NCI-H1436 (cell line): Measurements from ENCODE around the gene COL19A1.
A peak's percentile ranks its signal among the peaks of the same experiment; 100 is the strongest.
"Not testable (repeated sequence)": the region's sequence is repeated elsewhere in the genome, so short reads cannot be mapped to it uniquely, and the experiment has no call there.

Experiments
- DNase-seq: peaks from one replicate; lab custom pipeline; 2025; lab: John Stamatoyannopoulos, UW

The COL19A1 gene

DNA sequence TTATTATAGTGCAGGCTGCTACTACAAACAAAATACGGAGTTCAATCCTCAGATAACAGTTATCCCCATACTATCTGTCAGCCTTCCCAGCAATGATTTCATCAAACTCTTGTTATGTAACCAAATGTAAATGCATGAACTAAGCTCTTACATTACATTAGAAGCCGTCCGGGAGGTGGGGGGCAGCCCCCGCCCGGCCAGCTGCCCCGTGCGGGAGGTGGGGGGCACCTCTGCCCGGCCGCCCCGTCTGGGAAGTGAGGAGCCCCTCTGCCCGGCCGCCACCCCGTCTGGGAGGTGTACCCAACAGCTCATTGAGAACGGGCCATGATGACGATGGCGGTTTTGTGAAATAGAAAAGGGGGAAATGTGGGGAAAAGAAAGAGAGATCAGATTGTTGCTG, 99.6 kb downstream of the COL19A1 start:
- not testable (repeated sequence) for DNase-seq

DNA sequence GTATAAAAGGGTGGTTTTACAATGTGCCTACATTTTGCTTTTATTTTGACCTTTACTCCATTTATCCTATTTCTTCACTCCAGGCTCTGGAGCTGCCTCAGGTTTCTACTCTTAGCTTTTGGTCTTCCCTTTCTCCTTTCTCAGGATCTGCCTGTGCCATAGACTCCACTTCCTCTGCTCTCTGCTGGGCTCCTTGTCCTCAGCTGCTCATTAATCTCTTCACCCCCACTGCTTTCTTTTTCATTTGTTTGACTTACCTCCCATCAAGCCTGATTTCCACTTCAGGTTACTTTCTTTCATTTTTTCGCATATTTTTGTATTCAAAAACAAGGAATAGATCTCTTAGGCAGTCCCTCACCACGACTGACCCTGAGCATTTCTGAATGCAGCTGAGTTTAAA, 106.8 kb downstream of the COL19A1 start:
- no peak for DNase-seq

DNA sequence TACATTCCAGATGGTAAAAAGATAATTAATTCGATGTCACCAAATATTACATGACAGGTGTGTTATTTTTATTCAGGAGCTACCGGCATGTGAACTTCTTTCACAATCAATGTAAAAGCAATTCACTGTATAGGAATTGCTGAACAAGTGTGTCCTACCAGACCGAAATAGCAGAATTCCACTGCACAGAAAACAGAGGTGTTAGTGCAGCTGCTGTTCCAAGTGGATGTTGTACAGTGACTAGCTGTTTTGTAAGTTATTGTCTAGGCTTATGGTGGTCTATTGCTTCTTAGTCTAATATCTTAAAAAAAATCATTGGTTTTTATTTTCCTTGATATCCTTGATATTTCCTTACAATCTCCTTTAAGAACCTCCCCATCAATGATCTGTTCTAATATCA, 107.4 kb downstream of the COL19A1 start:
- no peak for DNase-seq

DNA sequence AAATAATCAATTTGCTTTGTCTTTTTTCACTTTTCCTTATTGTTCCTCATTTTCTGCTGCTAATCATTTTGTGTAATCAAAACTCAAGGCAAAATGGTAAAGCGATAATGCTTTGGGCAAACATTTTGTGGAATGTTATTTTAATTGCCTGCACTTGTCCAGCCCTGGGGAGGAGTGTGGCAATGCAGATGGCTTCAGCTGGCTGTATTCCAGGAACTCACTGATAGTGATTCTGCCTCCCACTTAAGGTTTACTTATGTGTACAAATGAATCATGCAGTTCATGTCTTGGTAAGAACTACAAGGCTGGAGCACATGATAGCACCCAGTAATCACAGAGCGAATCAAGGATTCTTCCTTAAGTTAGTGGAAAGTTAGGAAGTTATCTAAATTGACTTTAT, 107.8 kb downstream of the COL19A1 start:
- no peak for DNase-seq

DNA sequence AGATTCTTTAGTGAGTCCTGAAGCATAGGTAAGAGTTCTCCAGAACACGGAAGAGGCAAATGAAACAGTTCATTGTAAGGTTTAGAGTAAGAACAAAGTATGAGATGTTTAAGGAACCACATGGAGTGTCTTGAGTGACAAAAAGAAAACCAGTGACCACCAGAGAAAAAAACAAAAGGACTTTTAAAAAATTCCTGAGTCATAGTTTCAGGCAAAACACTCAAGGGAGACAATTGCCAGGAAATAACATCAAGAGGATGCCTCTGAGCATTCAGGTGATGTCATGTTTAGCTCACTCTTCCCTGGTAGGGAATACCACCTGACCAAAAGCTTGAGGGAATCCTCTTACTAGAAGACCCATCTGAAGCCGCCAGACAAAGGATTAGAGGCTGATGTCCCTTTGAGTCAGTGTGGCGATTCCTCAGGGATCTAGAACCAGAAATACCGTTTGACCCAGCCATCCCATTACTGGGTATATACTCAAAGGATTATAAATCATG, 110.3 kb downstream of the COL19A1 start:
- DNase-seq: no peak

DNA sequence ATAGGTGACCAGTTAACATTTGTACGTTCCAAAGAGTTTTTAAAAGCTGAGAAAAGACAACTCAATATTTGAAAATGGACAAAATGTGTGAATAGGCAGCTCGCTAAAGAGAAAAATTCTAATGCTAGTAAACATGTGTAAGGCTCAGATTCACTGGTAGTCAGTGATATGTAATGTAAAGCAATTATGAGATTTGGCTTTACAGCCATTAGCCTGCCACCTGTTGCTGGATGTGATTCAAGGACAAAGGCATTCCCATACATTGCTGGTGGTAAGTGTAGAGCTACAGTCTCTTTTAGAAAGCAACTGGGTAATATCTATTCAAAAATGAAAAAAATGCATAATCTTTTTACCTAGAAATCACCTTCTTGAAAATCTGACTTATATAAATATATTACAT, 114.3 kb downstream of the COL19A1 start:
- DNase-seq: no peak

DNA sequence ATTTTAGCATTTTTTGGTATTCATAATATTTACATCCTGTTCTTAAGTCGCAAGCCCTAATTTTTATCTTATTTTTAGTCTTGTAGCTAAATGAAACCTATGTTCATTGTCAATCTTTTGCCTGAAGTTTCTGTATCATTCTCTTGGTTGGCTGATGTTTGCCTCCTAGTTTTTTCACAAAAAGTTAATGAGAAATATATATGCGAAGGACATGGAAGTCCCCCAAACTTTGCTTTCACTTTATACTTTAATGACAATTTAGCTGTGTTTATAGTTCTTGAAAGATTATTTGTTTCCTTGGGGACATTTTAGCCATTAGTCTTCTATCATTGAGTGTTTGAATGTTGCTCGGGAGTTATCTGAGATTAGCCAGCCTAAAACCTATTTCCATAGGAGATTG, 118.2 kb downstream of the COL19A1 start:
- DNase-seq: no peak

DNA sequence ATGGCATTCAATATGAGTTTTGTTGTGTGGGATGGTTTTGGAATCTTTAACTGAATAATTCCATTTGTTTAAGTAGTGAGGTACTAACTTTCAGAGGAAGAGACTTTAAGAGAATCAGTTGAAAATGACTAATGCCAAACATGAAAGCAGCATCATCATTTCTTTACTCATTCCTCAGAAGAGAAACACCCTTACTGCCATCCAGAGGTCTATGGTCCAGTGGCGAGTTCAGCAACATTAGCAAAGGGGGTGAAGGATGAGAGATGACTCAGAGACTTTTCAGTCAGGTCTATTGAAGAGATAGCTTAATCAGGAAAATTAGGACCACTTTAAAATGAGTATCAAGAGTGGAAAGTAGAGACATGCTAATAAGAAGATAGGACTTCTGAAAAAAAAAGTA, 118.8 kb downstream of the COL19A1 start:
- no peak for DNase-seq

DNA sequence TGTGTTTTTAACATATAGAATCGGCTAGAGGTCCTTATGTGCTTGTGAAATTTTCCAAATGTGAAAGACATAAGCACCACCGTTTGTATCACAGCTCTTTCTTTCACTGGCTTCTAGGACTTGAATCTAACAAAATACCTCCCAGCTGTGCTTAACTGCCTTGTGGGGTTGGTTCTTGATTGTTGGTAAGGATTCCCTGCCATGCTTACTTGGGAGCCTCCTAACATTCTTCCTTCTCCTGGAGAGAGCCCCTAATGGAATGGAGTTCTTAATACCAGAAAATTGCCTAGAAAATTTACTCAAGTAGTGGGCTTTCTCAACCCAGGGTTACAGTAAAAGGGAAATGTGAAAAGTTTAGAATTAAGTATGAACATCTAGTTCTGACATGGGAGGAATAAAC, 121.2 kb downstream of the COL19A1 start:
- DNase-seq: no peak

DNA sequence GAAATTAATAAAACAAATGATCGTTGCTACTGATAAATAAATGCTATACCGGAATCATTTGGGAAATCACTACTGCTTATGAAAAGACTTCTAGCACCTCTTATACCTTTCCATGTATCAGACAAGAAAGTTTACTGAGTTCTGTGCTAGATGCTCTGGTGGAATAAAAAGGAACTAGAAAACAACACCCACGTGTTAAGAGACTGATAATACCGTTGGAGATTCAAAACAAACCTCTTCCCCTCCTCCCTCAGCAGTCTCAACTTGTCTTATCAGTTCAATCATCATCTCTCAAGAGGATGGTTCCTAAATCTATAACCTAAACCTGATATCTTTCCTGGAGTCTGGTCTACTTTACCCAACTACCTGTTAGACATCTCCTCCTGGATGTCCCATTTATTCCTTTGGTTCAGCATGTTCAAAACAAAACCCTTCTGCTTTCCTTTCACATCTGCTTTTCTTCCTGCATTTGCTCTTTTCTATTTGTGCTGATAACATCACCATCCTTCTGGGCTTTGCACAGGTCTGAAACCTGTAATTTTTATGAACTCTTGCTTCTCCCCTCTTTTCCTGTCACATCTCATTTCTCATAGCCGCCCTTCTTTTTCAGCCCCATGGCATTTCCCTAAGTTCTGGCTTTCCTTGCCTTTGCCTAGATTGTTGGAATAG, 122.2 kb downstream of the COL19A1 start:
- no peak for DNase-seq

DNA sequence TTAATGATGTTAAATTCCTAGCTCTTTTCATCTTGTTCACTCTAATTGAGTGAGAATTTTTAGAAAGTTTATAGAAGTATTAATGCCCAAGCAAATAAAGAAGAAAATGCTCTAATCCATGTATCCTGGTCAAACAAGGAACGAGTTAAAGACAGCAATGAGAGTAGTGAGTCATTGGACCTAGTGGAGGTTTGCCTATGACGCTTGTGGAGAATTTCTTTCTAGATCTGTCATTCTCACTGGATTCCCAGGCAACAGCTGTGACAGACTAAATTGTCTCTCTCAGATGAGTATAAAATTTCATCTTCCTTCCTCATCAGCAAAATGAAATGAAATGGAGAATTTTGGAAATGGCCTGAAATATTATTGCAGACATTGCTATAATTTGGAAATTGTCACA, 127.9 kb downstream of the COL19A1 start:
- DNase-seq: no peak

DNA sequence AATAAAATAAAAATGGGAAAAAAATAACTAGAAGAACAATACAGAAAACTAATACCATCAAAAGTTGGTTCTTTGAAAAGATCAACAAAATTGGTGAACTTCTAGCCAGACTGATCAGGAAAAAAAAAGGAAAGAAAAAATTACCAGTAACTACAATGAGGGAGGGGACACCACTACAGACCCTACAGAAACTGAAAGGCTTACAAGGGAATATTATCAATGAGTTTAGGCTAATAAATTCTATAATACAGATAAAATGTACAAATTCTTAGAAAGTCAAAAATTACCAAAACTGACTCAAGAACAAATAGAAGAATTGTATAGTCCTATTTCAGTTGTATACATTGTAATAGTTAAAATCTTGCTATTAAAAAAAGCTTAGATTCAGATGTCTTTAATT, 141.8 kb downstream of the COL19A1 start:
- no peak for DNase-seq

DNA sequence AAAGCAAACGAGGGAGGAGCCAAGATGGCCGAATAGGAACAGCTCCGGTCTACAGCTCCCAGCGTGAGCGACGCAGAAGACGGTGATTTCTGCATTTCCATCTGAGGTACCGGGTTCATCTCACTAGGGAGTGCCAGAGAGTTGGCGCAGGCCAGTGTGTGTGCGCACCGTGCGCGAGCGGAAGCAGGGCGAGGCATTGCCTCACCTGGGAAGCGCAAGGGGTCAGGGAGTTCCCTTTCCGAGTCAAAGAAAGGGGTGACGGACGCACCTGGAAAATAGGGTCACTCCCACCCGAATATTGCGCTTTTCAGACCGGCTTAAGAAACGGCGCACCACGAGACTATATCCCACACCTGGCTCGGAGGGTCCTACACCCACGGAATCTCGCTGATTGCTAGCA, 144.0 kb downstream of the COL19A1 start:
- DNase-seq: peak; percentile 2

DNA sequence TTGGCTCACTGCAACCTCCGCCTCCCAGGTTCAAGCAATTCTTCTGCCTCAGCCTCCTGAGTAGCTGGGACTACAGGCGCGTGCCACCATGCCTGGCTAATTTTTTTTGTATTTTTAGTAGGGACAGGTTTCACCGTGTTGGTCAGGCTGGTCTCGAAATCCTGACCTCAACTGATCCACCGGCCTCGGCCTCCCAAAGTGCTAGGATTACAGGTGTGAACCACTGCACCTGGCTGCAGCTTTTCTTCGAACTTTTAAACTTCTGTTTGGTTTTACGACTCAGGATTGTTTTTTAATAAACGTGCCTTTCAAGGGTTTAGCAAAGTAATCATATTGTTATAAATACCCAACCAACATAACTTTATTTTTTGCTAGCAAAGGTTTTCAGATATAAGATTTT, 156.8 kb downstream of the COL19A1 start:
- not testable (repeated sequence) for DNase-seq

DNA sequence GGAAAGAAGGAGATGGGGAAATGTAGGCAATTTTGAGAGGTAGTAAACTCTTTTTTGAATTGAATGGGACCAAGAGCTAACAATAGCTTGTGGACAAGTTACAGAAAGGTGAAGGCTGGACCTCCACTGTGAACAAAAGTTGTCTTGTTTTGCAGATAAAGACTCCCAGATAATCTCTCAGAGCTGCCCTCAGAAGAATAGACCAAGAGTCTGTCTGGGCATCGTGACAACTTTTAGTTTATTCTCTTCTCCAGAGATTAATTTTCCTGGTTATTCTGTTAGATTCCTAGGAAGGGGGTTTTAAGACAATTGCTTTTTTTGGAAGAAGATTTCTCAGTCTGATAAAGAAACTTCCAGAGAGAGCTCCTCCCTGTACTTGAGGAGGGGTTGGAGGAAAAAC, 161.9 kb downstream of the COL19A1 start:
- no peak for DNase-seq

DNA sequence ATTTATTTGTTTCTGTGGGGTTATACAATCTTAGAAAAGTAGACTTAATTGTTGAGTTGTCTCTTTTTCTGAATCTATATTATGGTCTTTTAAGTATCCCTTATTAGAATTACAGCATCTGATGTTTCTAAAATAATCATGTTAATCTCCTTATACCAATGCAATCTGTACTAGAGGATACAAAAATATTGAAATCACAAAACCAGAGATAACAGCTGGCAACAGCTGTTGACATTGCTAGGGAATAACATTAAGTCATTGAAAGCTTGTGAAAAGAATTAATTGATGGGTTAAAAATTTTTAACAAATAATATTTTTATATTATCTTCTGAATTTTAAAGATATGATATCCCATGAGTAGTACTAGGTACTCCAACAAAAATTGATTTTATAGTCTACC, 162.6 kb downstream of the COL19A1 start:
- no peak for DNase-seq

DNA sequence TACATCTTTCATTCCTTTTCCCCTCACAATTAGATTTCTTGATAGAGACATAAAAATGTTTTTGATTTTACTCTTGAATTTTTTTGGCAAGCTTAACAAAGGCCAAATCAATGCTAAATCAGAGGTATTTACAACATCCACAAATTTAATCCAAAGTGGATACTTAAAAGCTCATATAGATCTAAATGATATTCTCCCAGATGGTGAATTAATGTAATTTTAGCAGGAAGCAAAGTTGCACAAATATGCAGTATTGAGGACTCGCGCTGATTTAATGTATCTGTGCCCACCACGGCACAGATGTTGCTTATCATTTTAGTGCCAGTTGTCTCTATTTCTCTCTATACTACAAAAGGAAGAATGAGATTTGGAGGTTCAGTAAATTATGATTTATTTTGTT, 167.4 kb downstream of the COL19A1 start:
- no peak for DNase-seq

DNA sequence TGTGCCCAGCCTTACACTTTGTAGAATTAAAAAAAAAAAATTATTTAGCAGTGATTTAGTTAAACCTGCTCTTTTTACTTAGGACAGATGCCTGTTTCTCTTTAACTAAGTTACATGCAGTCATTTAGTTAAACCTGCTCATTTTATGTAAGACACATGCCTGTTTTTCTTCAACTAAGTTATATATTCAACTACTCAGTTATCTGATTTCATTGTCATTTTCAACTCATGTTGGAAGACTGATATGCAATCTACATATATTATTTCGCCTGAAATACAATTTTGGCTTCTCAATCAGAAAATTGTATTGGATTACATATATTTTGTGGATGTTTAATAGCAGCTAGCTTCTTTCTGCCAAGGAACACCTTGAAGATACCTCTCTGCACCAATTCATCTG, 171.1 kb downstream of the COL19A1 start:
- no peak for DNase-seq

DNA sequence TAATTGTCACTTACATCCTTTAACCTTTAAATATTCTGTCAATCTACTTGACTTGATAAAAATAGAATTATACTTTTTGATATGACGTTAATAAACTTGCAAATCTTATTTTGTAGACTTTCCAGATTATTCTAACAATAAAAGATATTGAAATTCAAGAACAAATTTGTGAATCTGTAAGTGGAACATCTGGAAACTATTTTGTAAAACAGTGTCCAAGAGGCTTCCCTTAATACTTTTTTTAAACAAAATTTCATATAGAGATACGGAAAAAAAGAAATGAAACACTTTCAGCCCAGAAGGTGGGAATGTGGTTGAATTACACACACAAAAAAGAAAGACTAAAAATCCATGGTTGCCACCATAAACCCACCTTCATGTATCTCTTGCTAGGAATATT, 174.4 kb downstream of the COL19A1 start:
- DNase-seq: no peak

DNA sequence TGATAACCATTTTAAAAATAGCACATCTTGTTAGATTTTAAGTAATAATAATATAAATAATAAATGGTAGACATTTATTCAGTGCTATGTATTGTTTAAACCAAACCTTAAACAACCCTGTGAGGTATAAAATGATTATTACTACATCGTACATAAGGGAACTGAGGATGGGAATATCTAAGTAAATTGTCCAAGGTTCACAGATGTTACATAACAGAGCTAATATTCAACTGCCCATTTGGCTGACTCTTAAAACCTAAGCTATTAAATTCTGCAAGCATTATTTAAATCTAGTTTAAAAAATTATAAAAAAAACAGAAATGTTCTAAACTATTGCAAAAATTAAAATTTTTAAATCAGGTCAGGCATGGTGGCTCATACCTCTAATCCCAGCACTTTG, 175.1 kb downstream of the COL19A1 start:
- DNase-seq: no peak

DNA sequence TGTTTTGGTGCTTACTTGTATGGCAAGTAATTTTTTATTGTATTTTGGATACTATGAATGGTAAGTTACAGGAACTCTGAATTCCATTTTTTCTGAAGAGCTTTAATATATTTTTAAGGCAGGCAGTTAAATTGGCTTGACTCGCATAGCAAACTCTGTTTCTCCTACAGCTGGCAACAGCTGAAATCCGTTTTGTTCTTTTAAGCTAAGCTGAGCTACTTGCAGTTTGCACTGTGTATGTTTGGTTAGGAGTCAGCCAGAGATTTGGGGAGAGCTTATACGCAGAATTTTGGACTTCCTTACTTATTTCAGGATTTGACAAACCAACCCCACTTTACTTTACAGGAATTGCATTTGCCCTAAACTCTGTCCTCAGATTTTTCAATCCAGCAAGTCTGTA, 179.1 kb downstream of the COL19A1 start:
- DNase-seq: no peak

DNA sequence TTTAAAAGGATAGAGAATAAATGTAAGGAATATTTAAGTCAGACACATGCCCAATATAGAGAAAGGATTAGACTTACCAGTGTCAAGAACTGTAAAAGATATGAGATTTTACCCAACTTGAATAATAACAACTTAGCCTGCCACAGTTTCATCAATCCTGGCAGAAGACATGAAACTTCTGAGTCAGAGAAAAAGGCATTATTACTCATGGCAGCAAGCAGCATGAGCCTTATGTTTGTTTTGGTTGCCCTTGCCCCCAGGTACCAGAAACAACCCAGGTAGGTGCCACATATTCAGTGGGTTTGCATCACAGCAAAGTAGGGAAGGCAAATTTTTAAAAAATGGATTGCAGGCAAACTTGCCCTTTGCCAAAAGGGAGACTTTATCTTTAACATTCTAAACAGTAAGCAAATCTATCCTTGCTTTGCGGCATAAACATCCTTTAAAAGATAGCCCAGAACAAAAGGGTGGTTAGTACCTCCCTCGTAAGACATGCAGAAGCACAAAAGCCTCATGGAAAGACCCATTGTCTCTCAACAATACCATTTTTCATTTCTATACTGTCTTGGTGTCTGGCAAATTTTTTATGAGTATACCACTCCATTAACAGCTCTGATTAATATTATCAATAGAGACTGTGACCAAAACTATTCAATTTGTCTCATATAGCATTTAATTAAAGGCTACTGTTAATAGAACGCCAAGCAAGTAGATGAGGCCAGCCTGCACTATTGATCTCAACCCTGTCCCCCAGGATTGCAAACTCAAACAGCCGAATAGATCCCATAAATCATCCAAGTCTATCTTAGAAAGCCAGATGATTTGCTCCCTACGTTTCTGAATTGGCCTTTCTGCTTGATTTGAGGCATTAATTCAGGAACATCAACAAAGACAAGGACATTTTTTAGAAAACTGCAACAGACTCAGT, 185.1 kb downstream of the COL19A1 start:
- DNase-seq: no peak

DNA sequence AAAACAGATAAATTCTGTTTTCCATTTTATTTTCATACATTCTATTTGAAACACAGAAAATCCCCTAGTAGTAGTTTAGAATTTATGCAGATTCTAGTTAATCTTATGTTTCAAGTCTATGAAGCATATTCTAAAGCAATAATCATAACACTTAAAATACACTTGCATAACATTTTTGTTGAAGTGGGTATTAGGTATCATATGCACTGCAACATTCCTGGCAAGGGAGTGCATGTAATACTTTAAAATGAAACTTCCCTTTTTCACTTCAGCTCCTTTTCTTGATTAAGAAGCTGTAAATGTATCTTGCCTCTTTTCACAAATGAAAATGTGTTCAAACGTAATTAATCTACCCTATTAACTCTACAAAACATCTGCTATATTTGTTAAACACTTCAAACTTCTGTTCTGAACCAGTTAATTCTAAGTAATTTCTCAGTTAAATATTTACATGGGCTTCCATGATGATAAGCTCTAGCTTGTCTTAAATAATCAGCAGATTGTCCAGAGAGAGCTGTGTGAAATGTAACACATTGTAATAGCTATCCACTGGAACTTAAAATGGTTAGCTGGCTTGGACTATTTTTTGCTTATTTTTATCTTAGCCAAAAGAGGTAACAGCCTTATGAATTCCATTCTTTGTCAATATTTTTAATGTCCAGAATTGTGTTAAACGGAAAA, 192.8 kb downstream of the COL19A1 start:
- no peak for DNase-seq
